GM19193 (cell line): ENCODE measurements around the gene PARD6A.

Experiments
- POLR2A ChIP-seq: IDR thresholded peaks from 4 replicates; pipeline ENCODE4 v1.6.1; 2011; ENCODE audit not compliant: insufficient read depth, insufficient read length; ENCODE audit errors: extremely low read depth

PARD6A gene

DNA sequence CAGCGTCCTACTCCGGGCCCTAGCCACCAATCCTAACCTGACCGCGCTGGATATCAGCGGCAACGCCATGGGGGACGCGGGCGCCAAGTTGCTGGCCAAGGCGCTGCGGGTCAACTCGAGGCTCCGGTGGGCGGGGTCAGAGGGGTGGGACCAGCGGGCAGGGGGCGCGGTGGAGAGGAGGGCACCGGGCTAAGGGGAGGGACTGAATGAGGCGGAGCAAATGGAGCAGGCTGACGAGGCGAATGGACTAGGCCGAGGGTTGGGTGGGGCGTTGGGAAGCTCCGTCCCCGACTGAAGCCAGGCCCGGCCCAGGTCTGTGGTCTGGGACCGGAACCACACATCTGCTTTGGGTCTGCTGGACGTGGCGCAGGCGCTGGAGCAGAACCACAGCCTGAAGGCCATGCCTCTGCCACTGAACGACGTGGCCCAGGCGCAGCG lies 11.2 kb upstream of the PARD6A start:
- no peak for TF ChIP-seq POLR2A

DNA sequence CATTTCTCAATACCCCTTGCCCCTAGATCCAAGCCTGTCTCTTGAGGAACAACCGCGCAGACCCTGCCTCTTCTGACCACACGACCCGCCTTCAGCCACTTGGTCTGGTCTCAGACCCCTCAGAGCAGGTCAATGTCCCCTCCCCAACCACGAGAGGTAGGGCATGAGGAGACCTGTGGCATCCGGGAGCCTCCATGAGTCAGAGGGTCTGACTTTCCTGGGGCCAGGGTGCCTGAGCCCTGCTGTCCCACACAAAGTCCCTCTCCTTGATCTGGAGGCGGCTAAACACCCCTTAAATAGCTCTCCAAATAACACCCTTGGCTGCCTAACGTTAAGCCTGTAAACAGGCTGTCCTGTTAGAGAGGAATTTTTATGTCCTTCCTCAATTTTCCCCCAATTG lies 10.7 kb upstream of the PARD6A start:
- no peak for TF ChIP-seq POLR2A

DNA sequence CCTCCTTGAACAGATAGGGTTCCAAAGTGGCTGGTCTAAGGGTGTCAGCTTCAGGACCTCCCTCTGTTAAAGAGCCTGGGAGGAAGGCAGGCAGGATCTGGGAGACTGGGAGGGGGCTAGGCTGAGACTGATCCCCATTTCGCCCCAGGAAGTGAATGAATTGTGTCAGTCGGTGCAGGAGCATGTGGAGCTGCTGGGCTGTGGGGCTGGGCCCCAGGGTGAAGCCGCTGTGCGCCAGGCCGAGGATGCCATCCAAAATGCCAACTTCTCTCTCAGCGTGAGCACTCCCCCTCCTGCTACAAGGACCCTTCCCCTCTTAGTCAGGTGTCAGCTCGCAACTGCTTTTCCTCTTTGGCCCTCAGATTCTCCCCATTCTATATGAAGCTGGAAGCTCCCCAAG lies 9.7 kb upstream of the PARD6A start:
- no peak for TF ChIP-seq POLR2A

DNA sequence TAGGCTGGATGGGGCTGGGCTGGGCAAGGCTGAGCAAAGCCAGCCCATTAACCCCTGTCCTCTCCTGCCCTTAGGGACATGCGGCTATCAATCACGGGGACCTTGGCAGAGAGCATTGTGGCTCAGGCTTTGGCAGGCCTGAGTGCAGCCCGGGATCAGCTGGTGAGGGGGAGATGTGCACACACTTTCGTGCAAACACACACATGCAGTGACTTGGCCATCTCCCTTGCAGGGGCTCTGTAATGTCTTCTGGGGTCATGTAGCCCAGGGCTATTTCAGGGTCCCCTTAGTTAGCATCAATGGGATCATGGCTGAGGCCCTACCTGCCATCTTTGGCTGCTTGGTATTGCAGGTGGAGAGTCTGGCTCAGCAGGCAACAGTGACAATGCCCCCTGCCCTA lies 8.9 kb upstream of the PARD6A start:
- no peak for TF ChIP-seq POLR2A

DNA sequence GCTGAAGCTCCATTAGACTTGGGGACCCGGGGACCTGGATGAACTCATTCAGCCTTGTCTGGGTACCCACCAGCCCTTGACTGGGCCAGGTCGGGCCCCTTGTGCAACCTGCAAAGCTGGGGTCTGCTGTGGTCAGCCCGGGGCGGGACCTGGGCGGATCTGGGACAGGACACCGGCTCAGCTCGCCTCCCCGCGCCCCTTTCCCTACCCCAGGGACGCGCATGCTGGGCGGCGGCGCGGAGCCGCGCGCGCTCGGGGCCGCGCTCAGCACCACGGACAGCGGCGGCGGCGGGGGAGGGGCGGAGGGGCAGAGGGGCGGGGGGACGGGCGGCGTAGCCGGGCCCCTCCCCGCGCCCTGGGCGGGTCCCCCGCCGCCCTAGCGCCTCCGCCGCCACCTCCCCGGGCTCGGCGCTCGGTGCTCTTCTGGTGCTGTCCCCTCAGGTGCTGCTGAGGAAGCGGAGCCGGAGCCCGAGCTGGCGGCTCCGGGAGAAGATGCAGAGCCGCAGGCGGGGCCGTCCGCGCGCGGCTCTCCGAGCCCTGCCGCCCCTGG lies 8.1 kb upstream of the PARD6A start:
- no peak for TF ChIP-seq POLR2A

DNA sequence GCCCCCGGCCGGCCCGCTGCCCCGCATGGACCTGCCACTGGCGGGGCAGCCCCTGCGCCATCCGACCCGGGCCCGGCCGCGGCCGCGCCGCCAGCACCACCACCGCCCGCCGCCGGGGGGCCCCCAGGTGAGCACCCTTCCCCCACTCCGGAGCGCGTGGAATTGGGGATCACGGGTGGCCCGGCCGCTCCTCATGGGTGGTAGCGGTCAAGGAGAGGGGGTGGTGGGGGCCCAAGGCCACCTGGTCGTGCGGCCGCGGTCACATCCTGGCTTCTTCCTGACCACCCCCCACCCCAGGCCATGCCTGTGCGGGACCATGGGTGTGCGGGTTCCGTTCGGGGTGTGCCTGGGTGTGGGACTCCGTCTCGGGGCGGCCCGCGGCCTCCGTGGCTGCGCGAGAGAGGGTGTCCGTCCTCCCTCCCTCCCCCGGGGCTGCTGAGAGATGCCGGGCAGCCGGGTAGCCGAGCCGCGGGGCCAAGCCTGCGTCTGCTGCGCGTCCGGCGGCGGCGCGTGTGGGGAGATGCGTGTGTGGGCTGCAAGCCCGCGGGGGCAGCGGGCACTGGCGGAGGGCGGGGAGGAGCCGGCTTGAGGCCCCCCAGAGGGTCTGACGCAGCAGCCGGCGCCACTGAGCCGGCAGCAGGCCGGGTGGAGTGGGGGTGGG lies 7.5 kb upstream of the PARD6A start:
- TF ChIP-seq POLR2A: no peak

DNA sequence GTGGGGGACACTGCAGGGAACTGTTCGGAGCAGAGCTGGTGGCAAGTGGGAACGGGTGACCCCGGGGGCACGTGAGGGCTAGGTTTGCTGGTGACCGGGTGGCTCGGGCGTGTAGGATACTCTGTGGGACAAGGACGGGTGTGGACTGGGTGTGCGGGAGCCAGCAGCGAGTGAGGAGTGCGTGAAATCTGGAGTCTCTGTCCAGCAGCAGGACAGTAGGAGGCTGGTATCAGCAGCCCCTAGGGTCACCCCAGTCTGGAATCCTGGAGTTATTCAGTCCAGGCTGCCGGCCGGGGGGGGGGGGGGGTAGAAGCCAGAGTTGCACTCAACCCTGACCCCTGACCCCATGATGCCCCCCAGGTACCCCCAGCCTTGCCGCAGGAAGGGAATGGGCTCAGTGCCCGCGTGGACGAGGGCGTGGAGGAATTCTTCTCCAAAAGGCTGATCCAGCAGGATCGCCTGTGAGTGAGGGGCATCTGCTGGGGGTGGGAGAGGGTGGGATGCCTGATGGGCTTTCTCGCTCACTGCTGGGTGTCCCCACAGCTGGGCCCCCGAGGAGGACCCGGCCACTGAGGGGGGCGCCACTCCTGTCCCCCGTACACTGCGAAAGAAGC lies 6.9 kb upstream of the PARD6A start:
- TF ChIP-seq POLR2A: no peak

DNA sequence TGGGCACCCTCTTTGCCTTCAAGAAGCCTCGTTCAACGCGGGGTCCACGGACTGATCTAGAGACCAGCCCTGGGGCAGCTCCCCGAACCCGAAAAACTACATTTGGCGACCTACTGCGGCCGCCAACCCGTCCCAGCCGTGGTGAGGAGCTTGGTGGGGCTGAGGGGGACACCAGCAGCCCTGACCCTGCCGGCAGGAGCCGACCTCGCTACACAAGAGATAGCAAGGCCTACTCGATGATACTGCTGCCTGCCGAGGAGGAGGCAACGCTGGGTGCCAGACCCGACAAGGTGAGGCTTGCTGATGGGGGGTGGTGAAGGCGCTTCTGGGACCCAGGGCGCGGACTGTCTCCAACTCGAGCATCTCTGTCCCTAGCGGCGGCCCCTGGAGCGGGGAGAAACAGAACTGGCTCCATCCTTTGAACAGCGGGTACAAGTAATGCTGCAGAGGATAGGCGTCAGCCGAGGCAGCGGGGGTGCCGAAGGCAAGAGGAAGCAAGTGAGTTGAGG lies 6.3 kb upstream of the PARD6A start:
- TF ChIP-seq POLR2A: peak; percentile 19

DNA sequence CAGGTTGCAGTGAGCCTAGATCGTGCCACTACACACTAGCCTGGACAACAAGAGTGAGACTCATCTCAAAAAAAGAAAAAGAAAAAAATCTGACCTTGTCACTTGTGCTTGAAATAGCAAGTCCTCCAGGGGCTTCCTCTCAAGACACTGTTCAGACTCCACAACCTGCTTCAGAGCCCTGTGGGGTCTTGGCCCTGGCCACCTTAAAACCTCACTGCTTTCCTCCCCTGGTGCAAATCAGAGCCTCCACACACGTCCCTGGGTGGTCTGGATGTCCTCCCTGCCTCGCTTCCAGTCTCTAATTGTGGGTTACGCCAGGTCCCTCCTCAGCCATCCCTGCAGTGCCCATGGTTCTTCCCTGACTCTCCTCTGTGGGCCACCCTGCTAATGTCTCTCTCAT lies 5.4 kb upstream of the PARD6A start:
- no peak for TF ChIP-seq POLR2A

DNA sequence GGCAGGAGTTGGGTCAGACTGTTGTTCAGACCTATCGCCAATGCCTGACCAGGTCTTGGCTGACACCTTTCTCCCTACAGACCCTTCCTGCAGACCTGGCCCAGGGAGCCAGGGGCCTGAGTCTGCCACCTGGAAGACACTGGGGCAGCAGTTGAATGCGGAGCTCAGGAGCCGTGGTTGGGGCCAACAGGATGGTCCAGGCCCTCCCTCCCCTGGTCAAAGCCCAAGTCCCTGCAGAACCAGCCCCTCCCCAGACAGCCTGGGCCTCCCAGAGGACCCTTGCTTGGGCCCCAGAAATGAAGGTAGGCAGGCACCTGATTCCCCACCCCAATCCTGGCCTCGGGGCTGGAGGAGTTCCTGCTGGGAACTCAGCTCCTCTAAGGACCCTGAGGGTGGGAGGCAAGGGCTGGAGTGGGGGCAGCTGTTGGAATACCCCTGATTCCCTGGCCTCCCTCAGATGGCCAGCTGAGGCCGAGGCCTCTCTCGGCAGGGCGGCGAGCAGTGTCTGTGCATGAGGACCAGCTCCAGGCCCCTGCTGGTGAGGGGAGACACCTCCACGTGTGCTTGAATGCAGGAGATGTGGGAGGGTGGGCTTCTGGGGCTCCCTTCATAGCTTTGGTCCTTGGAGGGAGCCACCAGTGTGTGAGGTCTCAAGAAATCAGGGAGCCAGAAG lies 4.3 kb upstream of the PARD6A start:
- TF ChIP-seq POLR2A: no peak

DNA sequence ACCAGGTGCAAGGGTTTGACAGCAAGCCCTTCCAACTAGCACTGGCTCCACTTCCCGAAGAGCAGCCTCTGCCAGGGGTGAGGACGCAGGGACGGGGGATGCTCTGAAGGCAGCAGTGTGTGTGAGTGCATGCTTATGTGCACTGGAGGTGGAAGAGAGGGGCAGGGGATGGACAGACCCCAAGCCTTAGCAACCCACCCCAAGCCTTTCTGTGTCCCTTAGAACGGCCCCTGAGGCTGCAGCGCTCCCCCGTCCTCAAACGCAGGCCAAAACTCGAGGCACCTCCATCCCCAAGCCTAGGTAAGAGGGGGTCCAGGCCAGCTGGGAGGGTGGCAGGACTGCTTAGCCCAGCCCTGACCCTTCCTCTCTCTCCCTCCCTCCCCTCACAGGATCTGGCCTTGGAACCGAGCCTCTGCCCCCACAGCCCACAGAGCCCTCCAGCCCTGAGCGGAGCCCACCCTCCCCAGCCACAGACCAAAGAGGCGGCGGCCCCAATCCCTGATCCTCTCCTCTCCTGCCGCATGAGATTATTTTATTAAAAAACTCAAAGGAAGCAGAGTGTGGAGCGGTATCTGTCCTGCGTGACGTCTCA lies 3.6 kb upstream of the PARD6A start:
- no peak for TF ChIP-seq POLR2A

DNA sequence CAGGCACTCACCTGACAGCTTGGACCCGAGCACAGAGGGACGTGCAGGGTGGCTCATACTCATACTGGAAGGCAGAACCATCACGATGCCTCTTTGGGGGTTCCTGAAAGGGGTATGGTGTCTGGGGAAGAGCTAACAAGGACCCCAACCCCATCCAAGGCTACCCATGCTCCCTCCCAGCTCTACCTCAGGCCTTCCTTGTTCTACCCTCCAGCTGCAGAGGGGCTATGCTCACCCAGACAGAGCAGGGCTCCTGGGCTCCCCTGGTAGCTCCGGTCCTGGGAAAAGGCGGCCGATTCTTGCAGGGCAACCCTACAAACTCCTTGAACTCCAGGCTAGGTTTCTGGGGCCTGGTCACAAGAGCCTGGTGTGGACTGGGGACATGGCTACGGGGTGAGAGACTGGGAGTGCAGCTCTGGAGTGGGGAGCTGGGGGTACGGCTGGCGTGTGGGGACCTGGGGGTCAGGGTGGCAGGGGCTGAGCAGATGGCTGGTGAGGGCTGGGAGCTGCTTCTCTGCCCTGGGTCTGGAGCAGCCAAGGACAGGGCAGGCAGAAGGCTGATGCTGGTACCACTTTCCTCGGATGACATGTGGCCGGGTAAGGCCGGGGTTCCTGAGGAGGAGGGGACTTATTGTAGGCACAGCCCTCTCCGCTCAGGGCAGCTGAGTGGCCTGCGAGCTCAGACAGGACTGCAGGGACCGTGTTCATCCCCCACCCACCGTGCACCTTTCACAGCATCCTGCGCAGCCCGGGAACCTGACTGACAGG lies 2.8 kb upstream of the PARD6A start:
- no peak for TF ChIP-seq POLR2A

DNA sequence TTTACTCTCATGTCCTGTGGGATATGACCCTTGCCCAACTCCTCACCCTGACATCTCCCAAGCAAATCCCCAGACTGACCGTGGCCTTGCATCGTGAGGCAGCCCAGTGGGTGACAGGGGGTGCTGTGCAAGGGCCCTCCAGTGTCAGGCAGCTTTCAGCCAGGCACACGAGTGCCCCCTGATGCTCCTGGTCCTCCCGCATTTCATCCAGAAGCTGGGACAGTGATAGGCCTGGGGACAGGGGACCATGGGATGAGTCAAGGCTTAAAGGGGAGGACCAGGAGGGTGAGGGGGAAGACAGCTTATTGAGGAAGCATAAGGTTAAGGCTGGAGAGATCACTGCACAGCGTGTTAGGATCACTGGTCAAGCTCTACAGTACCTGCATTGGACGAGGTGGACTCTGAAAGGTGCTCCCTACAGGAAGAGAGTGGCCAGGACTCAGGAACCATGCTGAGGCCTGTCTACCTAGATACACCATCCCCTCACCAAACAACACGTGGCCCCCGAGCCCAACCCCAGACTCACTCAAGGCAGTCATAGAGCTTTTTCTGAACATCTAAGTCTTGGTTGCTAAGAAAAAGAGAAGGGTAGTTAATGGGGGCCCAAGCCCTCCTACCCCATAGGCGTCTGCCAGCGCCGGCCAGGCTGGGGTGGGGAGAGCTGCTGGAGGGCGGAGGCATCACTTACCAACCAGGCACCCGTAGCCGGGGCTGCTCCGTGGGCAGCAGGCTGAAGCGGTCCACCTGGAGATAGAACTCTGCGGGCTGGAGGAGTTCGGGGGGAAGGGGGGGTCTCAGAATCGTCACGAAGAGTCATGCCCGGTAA lies 1.7 kb upstream of the PARD6A start:
- TF ChIP-seq POLR2A: no peak
